Measurements from ENCODE around the gene FOXF1. TPM values are rescaled to one million over a fixed set of nuclear protein-coding genes. Genes with fewer than 3 reads are reported as not detected.

Gene FOXF1
- total RNA-seq, 1 experiment from 2014 or later, result not detected

- POLR2A ChIA-PET, result interaction anchor here (0.8 kb wide), 1 partner anchor 10 kb away, joined by 3 read pairs; no protein-coding TSS in a partner anchor
- no peak overlapping the region for H3K4me3 Mint-ChIP-seq
- H3K36me3 Mint-ChIP-seq, result peaks cover 3% of the 10 kb centered on the region; the same call in 1 of the 2 replicates
- CTCF ChIA-PET, result interaction anchor here (0.6 kb wide), 1 partner anchor 10 kb away, joined by 3 read pairs; no protein-coding TSS in a partner anchor
- no peak for TF ChIP-seq USF1 (CRISPR knock-in tag; IDR thresholded peaks at IDR 0.05)
- no peak for TF ChIP-seq RORB (CRISPR knock-in tag; IDR thresholded peaks at IDR 0.05)
- TF ChIP-seq ZSCAN18 (CRISPR knock-in tag; IDR thresholded peaks at IDR 0.05), result no peak
- TF ChIP-seq GTF2I (CRISPR knock-in tag; conservative IDR thresholded peaks at IDR 0.05), result no peak
- no peak for TF ChIP-seq ATF1 (CRISPR knock-in tag; IDR thresholded peaks at IDR 0.05)
- no peak for TF ChIP-seq ETV6 (CRISPR knock-in tag; IDR thresholded peaks at IDR 0.05)
- TF ChIP-seq ZNF532 (CRISPR knock-in tag; IDR thresholded peaks at IDR 0.05; ENCODE audit: borderline replicate concordance), result no peak
- TF ChIP-seq AR (CRISPR knock-in tag; IDR thresholded peaks at IDR 0.05), result no peak
- H3K9me3 Mint-ChIP-seq, result peaks cover 13% of the 10 kb centered on the region; the same call in 1 of the 2 replicates
- H3K4me1 Mint-ChIP-seq, result no peaks in the 10 kb centered on the region
- H3K27ac Mint-ChIP-seq, result no peak overlapping the region
- H3K27me3 Mint-ChIP-seq (ENCODE audit: low read depth), result no peaks in the 10 kb centered on the region; the same call in 1 of the 2 replicates
- no peak for DNase-seq (ENCODE audit: low spot score)
- no peak for ATAC-seq
Measured at GRCh38 chr16:86531191-86531545, 20.8 kb downstream of the FOXF1 start.

GRCh38 chr16:86531641-86532525 lies 21.6 kb downstream of the FOXF1 start:
- Mint-ChIP-seq H3K4me1 (no peaks in the 10 kb centered on the region), H3K27me3 (ENCODE audit: low read depth) (no peaks in the 10 kb centered on the region; the same call in 1 of the 2 replicates), H3K4me3 (no peak overlapping the region), H3K9me3 (0 out of 2 replicates have a peak, but pooled peaks cover 7% of the 10 kb centered on the region), H3K36me3 (peaks cover 5% of the 10 kb centered on the region; the same call in 1 of the 2 replicates), H3K27ac (no peak overlapping the region)
- ChIA-PET POLR2A (no interaction called here), CTCF (interaction anchor here (1.1 kb wide), 1 partner anchor 14 kb away, joined by 3 read pairs; no protein-coding TSS in a partner anchor)
- DNase-seq (ENCODE audit: low spot score), result no peak
- no peak for ATAC-seq
- TF ChIP-seq GRHL2 (CRISPR knock-in tag; IDR thresholded peaks at IDR 0.05; ENCODE audit: insufficient replicate concordance, severe bottlenecking) (no peak), FOXP1 (CRISPR knock-in tag; IDR thresholded peaks at IDR 0.05; ENCODE audit: borderline replicate concordance) (no peak), ZNF396 (CRISPR knock-in tag; IDR thresholded peaks at IDR 0.05; ENCODE audit: borderline replicate concordance) (no peak), ATF3 (CRISPR knock-in tag; conservative IDR thresholded peaks at IDR 0.05) (no peak), ZNF512 (CRISPR knock-in tag; IDR thresholded peaks at IDR 0.05; ENCODE audit: borderline replicate concordance) (no peak), ZMAT4 (CRISPR knock-in tag; IDR thresholded peaks at IDR 0.05) (no peak), ZNF232 (CRISPR knock-in tag; IDR thresholded peaks at IDR 0.05) (no peak), NR2C2 (CRISPR knock-in tag; IDR thresholded peaks at IDR 0.05) (no peak), FOXK1 (CRISPR knock-in tag; IDR thresholded peaks at IDR 0.05) (no peak), GTF2I (CRISPR knock-in tag; conservative IDR thresholded peaks at IDR 0.05) (no peak), ZNF219 (CRISPR knock-in tag; IDR thresholded peaks at IDR 0.05; ENCODE audit: borderline replicate concordance) (no peak)

Data from WTC11 (cell line).